ENCODE data around the gene CLCNKA. TPM values are rescaled to one million over a fixed set of nuclear protein-coding genes. Genes with fewer than 3 reads are reported as not detected.

The CLCNKA gene
- total RNA-seq, 1 donor from 2014 or later, result not detected

DNA sequence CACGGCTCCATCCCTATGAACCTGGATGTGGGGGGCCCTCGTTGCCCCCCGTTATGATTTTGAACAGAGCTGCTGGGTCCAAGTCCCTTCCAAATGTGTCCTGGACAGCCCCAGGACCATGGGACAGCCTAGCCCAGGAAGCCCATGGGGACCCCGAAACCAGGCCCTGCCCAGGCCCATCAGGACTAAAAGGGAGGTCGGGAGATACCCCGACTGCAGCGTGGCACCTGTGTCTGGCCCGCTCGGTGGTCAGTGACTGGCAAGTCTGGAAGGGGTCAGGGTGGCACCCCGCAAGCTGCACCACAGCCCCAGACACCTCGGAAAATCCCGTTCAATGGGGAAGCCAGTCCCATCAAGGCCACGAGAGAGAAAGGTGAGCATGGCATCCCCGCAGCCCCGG is 28.2 kb upstream of the CLCNKA start:
- Histone ChIP-seq H3K4me1 (no peaks in the 10 kb centered on the region), H3K27me3 (no peaks in the 10 kb centered on the region), H3K9me3 (no peaks in the 10 kb centered on the region), H3K27ac (no peak overlapping the region), H3K36me3 (no peaks in the 10 kb centered on the region), H3K4me3 (no peak overlapping the region)
- no peak for ATAC-seq
- TF ChIP-seq, protein P1, sequence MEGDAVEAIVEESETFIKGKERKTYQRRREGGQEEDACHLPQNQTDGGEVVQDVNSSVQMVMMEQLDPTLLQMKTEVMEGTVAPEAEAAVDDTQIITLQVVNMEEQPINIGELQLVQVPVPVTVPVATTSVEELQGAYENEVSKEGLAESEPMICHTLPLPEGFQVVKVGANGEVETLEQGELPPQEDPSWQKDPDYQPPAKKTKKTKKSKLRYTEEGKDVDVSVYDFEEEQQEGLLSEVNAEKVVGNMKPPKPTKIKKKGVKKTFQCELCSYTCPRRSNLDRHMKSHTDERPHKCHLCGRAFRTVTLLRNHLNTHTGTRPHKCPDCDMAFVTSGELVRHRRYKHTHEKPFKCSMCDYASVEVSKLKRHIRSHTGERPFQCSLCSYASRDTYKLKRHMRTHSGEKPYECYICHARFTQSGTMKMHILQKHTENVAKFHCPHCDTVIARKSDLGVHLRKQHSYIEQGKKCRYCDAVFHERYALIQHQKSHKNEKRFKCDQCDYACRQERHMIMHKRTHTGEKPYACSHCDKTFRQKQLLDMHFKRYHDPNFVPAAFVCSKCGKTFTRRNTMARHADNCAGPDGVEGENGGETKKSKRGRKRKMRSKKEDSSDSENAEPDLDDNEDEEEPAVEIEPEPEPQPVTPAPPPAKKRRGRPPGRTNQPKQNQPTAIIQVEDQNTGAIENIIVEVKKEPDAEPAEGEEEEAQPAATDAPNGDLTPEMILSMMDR (IDR thresholded peaks at IDR 0.05), result no peak
- intact Hi-C loops (cut with DNase I), result loop anchor here (10.0 kb wide), 1 partner anchor 179 kb away; no protein-coding TSS in a partner anchor
- no peak for DNase-seq

DNA sequence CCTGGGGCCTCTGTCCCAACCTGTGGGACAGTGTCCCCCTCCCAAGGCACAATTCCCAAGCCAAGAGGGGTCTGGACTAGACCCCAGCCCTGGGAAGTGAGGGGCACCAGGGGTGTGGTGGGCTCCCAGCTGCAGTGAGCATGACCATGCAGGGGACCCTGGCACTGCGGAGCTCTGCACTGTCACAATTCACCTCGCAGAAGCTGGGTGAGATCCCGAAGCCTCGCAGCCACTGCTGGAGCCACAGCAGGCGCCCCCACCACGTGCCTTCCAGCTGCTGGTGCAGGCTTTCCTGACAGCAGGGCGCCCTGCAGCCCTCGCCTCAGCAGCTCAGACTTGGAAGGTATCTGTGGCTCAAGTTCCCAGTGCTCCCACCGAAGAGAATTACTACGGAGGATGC is 27.8 kb upstream of the CLCNKA start:
- Histone ChIP-seq H3K36me3 (no peaks in the 10 kb centered on the region), H3K27me3 (no peaks in the 10 kb centered on the region), H3K27ac (no peak overlapping the region), H3K9me3 (no peaks in the 10 kb centered on the region), H3K4me3 (no peak overlapping the region), H3K4me1 (no peaks in the 10 kb centered on the region)
- ATAC-seq, result no peak
- TF ChIP-seq, protein P1 (IDR thresholded peaks at IDR 0.05), result no peak
- no peak for DNase-seq
- intact Hi-C loops (cut with DNase I), result loop anchor here (10.0 kb wide), 1 partner anchor 179 kb away; no protein-coding TSS in a partner anchor

DNA sequence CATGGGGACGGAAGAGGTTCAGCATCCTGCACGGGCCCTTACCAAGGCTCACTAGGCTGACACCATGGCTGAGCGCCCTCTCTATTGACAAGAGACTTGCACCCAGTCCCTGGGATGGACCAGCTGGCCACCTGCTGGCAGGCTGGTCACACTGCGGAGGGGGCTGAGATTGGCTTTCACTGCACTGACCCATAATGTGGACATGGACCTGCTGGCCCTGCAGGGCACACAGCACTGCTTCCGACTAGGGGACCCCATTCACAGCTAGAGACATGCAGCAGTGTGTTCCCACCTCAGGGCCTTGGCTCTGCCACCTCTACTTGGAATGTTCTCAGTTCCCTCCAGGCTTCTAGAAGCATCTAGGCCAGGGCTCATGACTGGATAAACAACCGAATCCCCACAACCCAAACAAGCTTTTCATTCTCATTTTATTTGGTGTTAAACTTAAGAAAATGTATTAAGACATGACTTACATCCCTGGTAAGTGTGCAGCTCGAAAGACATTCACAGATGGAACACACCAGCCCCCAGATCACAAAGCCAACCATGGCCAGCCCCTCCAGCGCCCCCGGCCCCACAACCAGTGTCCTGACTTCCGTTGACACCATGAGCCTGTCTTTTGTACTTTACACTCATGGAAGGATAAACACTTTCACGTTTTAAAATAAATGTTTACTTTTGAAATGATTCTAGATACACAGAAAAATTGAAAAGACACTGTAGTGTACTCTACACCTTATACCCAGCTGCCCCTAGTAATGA is 27.1 kb upstream of the CLCNKA start:
- intact Hi-C loops (cut with DNase I), result loop anchor here (10.0 kb wide), 1 partner anchor 180 kb away; no protein-coding TSS in a partner anchor
- Histone ChIP-seq H3K4me3 (no peak overlapping the region), H3K27ac (no peak overlapping the region), H3K9me3 (no peaks in the 10 kb centered on the region), H3K27me3 (no peaks in the 10 kb centered on the region), H3K36me3 (no peaks in the 10 kb centered on the region), H3K4me1 (no peaks in the 10 kb centered on the region)
- ATAC-seq, result peak; percentile 92
- TF ChIP-seq, protein P1 (IDR thresholded peaks at IDR 0.05), result peak; percentile 86
- DNase-seq, result peak; percentile 83

DNA sequence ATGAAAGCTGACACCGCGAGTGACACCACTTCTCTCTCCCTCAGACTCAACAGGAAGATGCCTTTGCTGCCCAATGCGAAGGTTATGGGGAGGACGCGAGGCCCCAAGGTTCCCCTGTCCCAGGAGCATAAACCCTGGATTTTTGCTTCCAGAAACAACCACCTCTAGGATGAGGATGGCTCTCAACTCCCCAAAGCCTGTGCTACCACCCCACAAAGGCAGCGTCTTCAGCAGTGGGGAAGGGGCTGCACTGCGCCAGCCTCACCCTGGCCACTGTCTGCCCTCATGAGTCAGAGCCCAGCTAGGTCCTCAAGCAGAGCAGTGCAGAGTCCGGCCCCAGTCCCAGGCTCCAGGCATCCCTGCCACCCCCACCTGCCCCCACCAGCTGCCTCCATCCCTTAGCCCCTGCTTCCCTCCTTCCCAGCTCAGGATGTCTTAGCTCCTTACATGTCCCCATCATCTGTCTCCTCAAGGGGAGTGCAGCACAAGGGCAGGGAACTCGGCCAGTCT is 24.7 kb upstream of the CLCNKA start:
- no peaks in the 10 kb centered on the region for H3K4me1 ChIP-seq
- DNase-seq (no peak), ATAC-seq (no peak)
- no peaks in the 10 kb centered on the region for H3K36me3 ChIP-seq
- H3K9me3 ChIP-seq, result no peaks in the 10 kb centered on the region
- intact Hi-C loops (cut with DNase I), result loop anchor here (10.0 kb wide), 1 partner anchor 182 kb away; no protein-coding TSS in a partner anchor
- TF ChIP-seq, protein P1 (IDR thresholded peaks at IDR 0.05), result no peak
- H3K27me3 ChIP-seq, result no peaks in the 10 kb centered on the region
- H3K27ac ChIP-seq, result no peak overlapping the region
- no peak overlapping the region for H3K4me3 ChIP-seq

DNA sequence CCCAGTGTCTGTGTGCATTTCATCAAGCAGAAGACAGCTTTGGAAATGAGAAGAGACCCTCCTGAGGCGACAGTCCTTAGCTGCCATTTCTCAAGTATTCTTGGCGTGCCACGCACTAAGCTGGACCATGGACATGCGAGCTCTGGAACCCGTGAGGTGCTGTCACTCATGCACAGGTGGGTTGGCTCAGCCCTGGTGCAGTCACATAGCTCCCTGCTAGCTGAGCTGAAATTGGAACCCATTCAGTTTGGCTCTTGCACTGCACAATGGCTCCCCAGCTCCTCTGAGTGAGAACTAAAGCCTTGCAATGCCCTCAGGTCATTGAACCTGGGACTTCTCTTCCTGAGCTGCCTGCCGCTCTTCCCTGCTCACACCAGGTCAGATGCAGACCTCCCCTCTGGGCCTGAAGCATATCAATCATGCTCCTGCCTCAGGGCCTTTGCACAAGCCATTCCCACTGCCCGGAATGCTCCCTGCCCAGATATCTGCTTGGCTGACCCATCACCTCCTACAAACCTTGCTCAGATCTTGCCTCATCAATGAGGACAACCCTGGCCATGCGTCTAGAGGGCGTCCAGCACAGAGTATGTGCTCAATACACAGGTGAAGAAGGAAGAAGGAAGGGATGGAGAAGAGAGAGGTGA is 24.1 kb upstream of the CLCNKA start:
- TF ChIP-seq, protein P1 (IDR thresholded peaks at IDR 0.05), result no peak
- no peak for ATAC-seq
- no peak overlapping the region for H3K4me3 ChIP-seq
- no peaks in the 10 kb centered on the region for H3K9me3 ChIP-seq
- no peaks in the 10 kb centered on the region for H3K27me3 ChIP-seq
- no peaks in the 10 kb centered on the region for H3K36me3 ChIP-seq
- H3K4me1 ChIP-seq, result no peaks in the 10 kb centered on the region
- no peak overlapping the region for H3K27ac ChIP-seq
- DNase-seq, result no peak
- intact Hi-C loops (cut with DNase I), result loop anchor here (10.0 kb wide), 1 partner anchor 183 kb away; no protein-coding TSS in a partner anchor
